NCI-H774 (cell line): Measurements from ENCODE around the gene NPAS2.

ENCODE experiments used
- DNase-seq: peaks from one replicate; lab custom pipeline; 2025; lab: John Stamatoyannopoulos, UW

NPAS2 gene

GRCh38 chr2:100965596-100965995 lies 145.7 kb downstream of the NPAS2 start:
- DNase-seq, result no peak

GRCh38 chr2:100967716-100968115 lies 147.8 kb downstream of the NPAS2 start:
- DNase-seq, result no peak

GRCh38 chr2:100968146-100969145 lies 148.5 kb downstream of the NPAS2 start:
- no peak for DNase-seq

GRCh38 chr2:100969998-100970397 lies 150.1 kb downstream of the NPAS2 start:
- DNase-seq, result no peak

GRCh38 chr2:100971221-100971620 lies 151.3 kb downstream of the NPAS2 start:
- no peak for DNase-seq

GRCh38 chr2:100972452-100972851 lies 152.5 kb downstream of the NPAS2 start:
- no peak for DNase-seq

GRCh38 chr2:100974712-100975520 lies 155.0 kb downstream of the NPAS2 start:
- DNase-seq, result no peak

- no peak for DNase-seq
Measured at GRCh38 chr2:100975521-100975785, 155.5 kb downstream of the NPAS2 start.

GRCh38 chr2:100976061-100976460 lies 156.1 kb downstream of the NPAS2 start:
- no peak for DNase-seq

- DNase-seq, result no peak
Measured at GRCh38 chr2:100976645-100977391, 156.9 kb downstream of the NPAS2 start.

GRCh38 chr2:100977511-100977910 lies 157.6 kb downstream of the NPAS2 start:
- DNase-seq, result no peak

GRCh38 chr2:100978582-100979191 lies 158.7 kb downstream of the NPAS2 start:
- no peak for DNase-seq

- DNase-seq, result no peak
Measured at GRCh38 chr2:100980046-100980445, 160.1 kb downstream of the NPAS2 start.

GRCh38 chr2:100981011-100981410 lies 161.1 kb downstream of the NPAS2 start:
- no peak for DNase-seq

- DNase-seq, result no peak
Measured at GRCh38 chr2:100982431-100982861, 162.5 kb downstream of the NPAS2 start.

GRCh38 chr2:100983201-100983600 lies 163.3 kb downstream of the NPAS2 start:
- no peak for DNase-seq

GRCh38 chr2:100983684-100984310 lies 163.9 kb downstream of the NPAS2 start:
- no peak for DNase-seq

- DNase-seq, result peak; percentile 45
Measured at GRCh38 chr2:100984892-100985307, 165.0 kb downstream of the NPAS2 start.

GRCh38 chr2:100986157-100986556 lies 166.2 kb downstream of the NPAS2 start:
- no peak for DNase-seq

GRCh38 chr2:100987536-100987935 lies 167.6 kb downstream of the NPAS2 start:
- DNase-seq, result no peak

- DNase-seq, result no peak
Measured at GRCh38 chr2:100987974-100988373, 168.0 kb downstream of the NPAS2 start.
